PC-9 (cell line): ENCODE data around the gene NFAM1. TPM values are rescaled to one million over a fixed set of nuclear protein-coding genes. Genes with fewer than 3 reads are reported as not detected.

ENCODE experiments used
- BruUV-seq: library from RNA; stranded (reverse); fragments of 400-500 nt; replicated peaks from 2 replicates; lab custom pipeline; 2021; lab: Mats Ljungman, UMichigan
- CTCF ChIA-PET: fragments of 300-600 bp; sonication (Branson Sonifier 250); formaldehyde crosslinking; loops from one replicate; lab custom pipeline; 2022; ENCODE audit warnings: antibody characterized with exemption; lab: Charles Lee
- POLR2A ChIA-PET: fragments of 300-600 bp; sonication (Branson Sonifier 250); formaldehyde crosslinking; loops from one replicate; lab custom pipeline; 2022; ENCODE audit warnings: antibody characterized with exemption; ENCODE audit not compliant: unreplicated experiment; lab: Charles Lee
- DNase-seq, 2 experiments: peaks; one replicate each; pipeline versions ENCODE4 v3.0.0 to v3.0.0-alpha.2; 2015 to 2022; ENCODE audit warnings: mixed read lengths in 1 of 2
- H2AFZ ChIP-seq: fragments of 200-600 bp; sonication (generic); 2 replicates; pipeline ENCODE4 v1.8.1; 2017; ENCODE audit warnings: antibody characterized with exemption
- H3F3A ChIP-seq: fragments of 200-600 bp; sonication (generic); 2 replicates; pipeline ENCODE4 v1.8.1; 2017; ENCODE audit warnings: antibody characterized with exemption, mild to moderate bottlenecking, low read depth; ENCODE audit not compliant: insufficient read depth
- H3K27ac ChIP-seq: fragments of 200-600 bp; sonication (generic); 2 replicates; pipeline ENCODE4 v1.6.1; 2016; ENCODE audit warnings: mixed run types
- H3K27me3 ChIP-seq: fragments of 200-600 bp; sonication (generic); 2 replicates; pipeline ENCODE4 v1.6.1; 2016; ENCODE audit warnings: low read depth, mixed run types; ENCODE audit not compliant: insufficient read depth
- H3K36me3 ChIP-seq: fragments of 200-600 bp; sonication (generic); 2 replicates; pipeline ENCODE4 v1.6.1; 2016; ENCODE audit warnings: low read depth, mixed run types
- H3K4me1 ChIP-seq: fragments of 200-600 bp; sonication (generic); replicated peaks from 2 replicates; pipeline ENCODE4 v1.6.1; 2016; ENCODE audit warnings: mixed run types; ENCODE audit not compliant: insufficient read depth
- H3K4me2 ChIP-seq: fragments of 200-600 bp; sonication (generic); 2 replicates; pipeline ENCODE4 v1.6.1; 2017; ENCODE audit warnings: mixed run types
- H3K4me3 ChIP-seq: fragments of 200-600 bp; sonication (generic); 2 replicates; pipeline ENCODE4 v1.6.1; 2016; ENCODE audit warnings: mixed run types
- H3K79me2 ChIP-seq: fragments of 200-600 bp; sonication (generic); 2 replicates; pipeline ENCODE4 v1.6.1; 2017; ENCODE audit warnings: low read depth, mixed run types
- H3K9me2 ChIP-seq: fragments of 200-600 bp; sonication (generic); 2 replicates; pipeline ENCODE4 v1.8.1; 2017; ENCODE audit warnings: mild to moderate bottlenecking; ENCODE audit not compliant: insufficient read depth
- H3K9me3 ChIP-seq: fragments of 200-600 bp; sonication (generic); 2 replicates; pipeline ENCODE4 v1.8.1; 2016; ENCODE audit warnings: low read depth; ENCODE audit not compliant: insufficient read depth
- H4K20me1 ChIP-seq: fragments of 200-600 bp; sonication (generic); 2 replicates; pipeline ENCODE4 v1.8.1; 2017; ENCODE audit not compliant: insufficient read depth
- EZH2 ChIP-seq: fragments of 200-600 bp; sonication (generic); IDR thresholded peaks from 2 replicates; pipeline ENCODE4 v1.8.0; 2017; ENCODE audit warnings: antibody characterized with exemption, low read depth
- intact Hi-C: fragments of 100-400 bp; cut with micrococcal nuclease; formaldehyde crosslinking; loops from one replicate; pipeline ENCODE4 v1.10.0; 2022; ENCODE audit not compliant: unreplicated experiment
- total RNA-seq: library from RNA; stranded (reverse); gene quantifications from 2 replicates; pipeline ENCODE4 v1.2.3, GENCODE V29; 2021
- TF ChIP-seq, protein P1 (sequence below): fragments of 200-600 bp; sonication (generic); conservative IDR thresholded peaks from 2 replicates; pipeline ENCODE4 v1.6.1; 2017; ENCODE audit warnings: mixed run types, antibody characterized with exemption, mild to moderate bottlenecking, moderate library complexity

The NFAM1 gene
- total RNA-seq, 1 experiment from 2014 or later: not detected

DNA sequence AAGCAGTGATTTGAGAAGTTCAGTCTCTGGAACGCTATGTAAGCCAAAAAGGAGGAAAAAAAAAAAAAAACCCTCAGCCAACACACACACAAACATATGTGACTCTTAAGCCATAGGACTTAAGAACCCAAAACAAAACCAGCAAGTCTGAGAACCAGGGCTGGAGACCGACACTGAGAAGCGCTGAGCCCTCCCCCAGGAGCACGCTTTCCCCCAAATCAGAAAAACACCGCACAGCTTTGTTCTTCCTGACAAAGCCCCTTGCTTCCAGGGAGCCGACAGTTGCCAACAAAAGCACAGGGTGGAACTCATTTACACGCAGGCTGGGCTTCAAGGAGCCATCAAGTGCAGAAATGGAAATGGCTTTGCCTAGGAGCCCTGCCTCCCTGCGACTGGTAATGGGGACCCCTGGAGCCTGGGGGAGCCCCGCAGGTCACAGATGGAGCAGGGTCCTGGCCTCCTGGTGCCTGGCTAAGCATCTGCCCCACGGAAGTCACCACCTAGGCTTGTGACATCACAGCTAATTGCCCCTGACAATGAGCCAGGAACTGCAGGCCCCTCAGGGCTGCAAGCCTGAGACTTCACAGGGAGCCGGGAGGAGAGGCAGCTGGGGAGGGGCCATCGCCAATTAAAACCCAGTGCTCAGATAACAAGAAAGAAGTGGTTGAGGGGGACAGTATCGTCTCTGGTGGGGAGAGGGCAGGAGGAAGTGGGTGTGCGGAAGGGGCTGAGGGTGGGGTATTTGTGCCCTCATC lies 66.9 kb downstream of the NFAM1 start:
- Histone ChIP-seq H3F3A (peaks cover 3% of the 10 kb centered on the region; the same call in 1 of the 2 replicates), H3K9me2 (no peaks in the 10 kb centered on the region), H3K27me3 (peaks cover 13% of the 10 kb centered on the region), H3K4me3 (no peak overlapping the region), H3K4me2 (no peak overlapping the region), H3K9me3 (no peaks in the 10 kb centered on the region), H3K36me3 (no peaks in the 10 kb centered on the region), H3K4me1 (peaks cover 13% of the 10 kb centered on the region), H2AFZ (no peak overlapping the region), H3K27ac (no peak overlapping the region), H4K20me1 (no peaks in the 10 kb centered on the region), H3K79me2 (no peaks in the 10 kb centered on the region)
- intact Hi-C loops: no loop called here
- BruUV-seq: no TSS peak
- TF ChIP-seq EZH2: no peak
- TF ChIP-seq, protein P1, sequence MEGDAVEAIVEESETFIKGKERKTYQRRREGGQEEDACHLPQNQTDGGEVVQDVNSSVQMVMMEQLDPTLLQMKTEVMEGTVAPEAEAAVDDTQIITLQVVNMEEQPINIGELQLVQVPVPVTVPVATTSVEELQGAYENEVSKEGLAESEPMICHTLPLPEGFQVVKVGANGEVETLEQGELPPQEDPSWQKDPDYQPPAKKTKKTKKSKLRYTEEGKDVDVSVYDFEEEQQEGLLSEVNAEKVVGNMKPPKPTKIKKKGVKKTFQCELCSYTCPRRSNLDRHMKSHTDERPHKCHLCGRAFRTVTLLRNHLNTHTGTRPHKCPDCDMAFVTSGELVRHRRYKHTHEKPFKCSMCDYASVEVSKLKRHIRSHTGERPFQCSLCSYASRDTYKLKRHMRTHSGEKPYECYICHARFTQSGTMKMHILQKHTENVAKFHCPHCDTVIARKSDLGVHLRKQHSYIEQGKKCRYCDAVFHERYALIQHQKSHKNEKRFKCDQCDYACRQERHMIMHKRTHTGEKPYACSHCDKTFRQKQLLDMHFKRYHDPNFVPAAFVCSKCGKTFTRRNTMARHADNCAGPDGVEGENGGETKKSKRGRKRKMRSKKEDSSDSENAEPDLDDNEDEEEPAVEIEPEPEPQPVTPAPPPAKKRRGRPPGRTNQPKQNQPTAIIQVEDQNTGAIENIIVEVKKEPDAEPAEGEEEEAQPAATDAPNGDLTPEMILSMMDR: no peak
- no peak for DNase-seq
- ChIA-PET CTCF (no interaction called here), POLR2A (no interaction called here)

DNA sequence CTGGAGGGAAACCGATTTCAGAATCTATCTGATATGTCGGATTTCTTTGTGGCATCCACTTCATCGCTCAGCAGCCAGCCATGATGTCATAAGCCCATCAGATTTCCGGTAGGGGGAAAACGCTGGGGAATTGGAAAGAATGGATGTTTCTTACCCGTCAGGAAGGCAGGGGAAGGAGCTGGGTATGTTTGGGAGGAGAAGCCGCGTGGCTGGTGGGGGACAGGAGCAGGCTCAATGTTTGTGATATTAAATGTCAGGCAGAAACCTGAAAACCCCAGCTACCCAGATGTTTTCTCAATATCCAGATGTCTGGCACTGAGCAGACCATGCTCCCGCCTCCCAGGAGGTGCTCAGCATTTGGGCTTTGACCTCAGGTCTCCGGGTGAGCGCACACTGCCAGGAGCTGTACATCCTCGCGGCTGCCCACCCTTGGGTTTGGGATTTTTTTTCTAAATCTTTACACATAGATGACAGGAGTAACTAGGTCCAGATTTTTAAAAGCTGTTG lies 67.5 kb downstream of the NFAM1 start:
- intact Hi-C loops: no loop called here
- no peak overlapping the region for H3K4me3 ChIP-seq
- no peaks in the 10 kb centered on the region for H4K20me1 ChIP-seq
- TF ChIP-seq, protein P1: no peak
- TF ChIP-seq EZH2: no peak
- no peak overlapping the region for H2AFZ ChIP-seq
- H3K9me3 ChIP-seq: no peaks in the 10 kb centered on the region
- ChIA-PET CTCF (no interaction called here), POLR2A (no interaction called here)
- H3K79me2 ChIP-seq: no peaks in the 10 kb centered on the region
- H3K4me1 ChIP-seq: peaks cover 10% of the 10 kb centered on the region
- no peaks in the 10 kb centered on the region for H3K9me2 ChIP-seq
- H3K4me2 ChIP-seq: no peak overlapping the region
- H3F3A ChIP-seq: peaks cover 2% of the 10 kb centered on the region; the same call in 1 of the 2 replicates
- no peak for DNase-seq
- BruUV-seq: no TSS peak
- H3K36me3 ChIP-seq: no peaks in the 10 kb centered on the region
- H3K27ac ChIP-seq: no peak overlapping the region
- peaks cover 13% of the 10 kb centered on the region for H3K27me3 ChIP-seq

DNA sequence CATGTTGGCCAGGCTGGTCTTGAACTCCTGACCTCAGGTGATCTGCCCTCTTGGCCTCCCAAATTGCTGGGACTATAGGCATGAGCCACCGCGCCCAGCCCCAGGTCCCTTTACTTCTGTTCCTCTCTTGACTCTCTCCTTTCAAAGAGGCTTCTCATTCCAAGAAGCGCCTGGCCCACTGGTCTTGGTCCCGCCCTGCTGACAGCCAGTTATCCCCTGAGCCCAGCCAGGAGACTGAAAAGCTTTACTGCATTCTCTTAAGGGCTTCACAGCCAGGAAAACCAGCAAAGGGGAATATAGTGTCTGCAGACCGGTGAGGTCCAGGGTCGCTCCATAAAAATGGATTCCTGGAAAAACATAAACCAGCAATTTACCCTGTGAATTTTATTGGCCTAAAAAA lies 68.3 kb downstream of the NFAM1 start:
- POLR2A ChIA-PET: no interaction called here
- no peaks in the 10 kb centered on the region for H3K9me3 ChIP-seq
- H3F3A ChIP-seq: no peaks in the 10 kb centered on the region
- no peaks in the 10 kb centered on the region for H4K20me1 ChIP-seq
- H3K4me1 ChIP-seq: peaks cover 8% of the 10 kb centered on the region; the same call in 1 of the 2 replicates
- TF ChIP-seq, protein P1: no peak
- intact Hi-C loops: no loop called here
- H3K9me2 ChIP-seq: no peaks in the 10 kb centered on the region
- no peak overlapping the region for H3K4me2 ChIP-seq
- no peak overlapping the region for H2AFZ ChIP-seq
- no TSS peak for BruUV-seq
- H3K27ac ChIP-seq: no peak overlapping the region
- no peak for DNase-seq
- H3K27me3 ChIP-seq: peaks cover 13% of the 10 kb centered on the region
- H3K79me2 ChIP-seq: no peaks in the 10 kb centered on the region
- no peak overlapping the region for H3K4me3 ChIP-seq
- H3K36me3 ChIP-seq: no peaks in the 10 kb centered on the region
- CTCF ChIA-PET: interaction anchor here (0.6 to 0.7 kb wide), 2 partner anchors 50 to 87 kb away, joined by 3 to 5 read pairs; no protein-coding TSS in a partner anchor
